ENCODE data around the gene MAP10. TPM values are rescaled to one million over a fixed set of nuclear protein-coding genes. Genes with fewer than 3 reads are reported as not detected.

Gene MAP10
- total RNA-seq, 5 donors from 2014 or later (not counting 1 experiment from before 2014, with no cell fraction given): 1.4 to 2.7 (median 1.5) TPM

DNA sequence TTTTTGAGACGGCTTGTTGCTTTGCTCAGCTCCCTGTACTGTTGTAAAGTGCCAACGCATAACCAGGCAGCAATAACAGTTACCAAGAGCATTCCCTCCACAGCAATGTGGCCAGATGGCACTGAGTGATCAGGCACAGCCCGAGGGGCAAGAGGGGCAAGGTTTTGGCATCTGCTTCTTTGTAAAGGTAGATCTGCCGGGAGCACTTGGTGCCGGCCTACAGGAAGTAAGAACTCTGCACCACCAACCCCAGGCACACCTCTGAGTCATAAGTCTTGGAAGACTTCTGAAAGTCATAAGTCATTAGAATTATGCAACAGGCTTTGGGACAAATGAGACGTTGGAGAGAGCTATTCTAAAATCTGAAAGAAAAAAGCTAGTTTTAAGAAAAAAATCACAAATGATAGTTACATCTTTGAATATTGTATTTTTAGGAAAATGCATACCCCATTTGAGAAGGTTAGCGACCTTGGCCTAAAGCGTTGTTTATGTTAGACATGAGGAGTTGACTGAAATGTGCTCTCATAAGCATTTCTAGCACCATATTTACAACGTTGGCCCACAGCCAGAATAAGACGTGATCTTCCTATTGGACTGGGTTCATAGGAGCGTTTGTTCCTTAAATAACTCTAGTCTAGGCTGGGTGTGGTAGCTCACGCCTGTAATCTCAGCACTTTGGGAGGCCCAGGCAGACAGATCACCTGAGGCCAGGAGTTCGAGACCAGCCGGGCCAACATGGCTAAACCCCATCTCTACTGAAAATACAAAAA, 37.7 kb upstream of the MAP10 start:
- Mint-ChIP-seq H3K9me3 (peaks cover 0 to 10% (median 8%) of the 10 kb centered on the region in 3 donors), H3K4me1 (no peaks in the 10 kb centered on the region), H3K36me3 (peaks cover 6% of the 10 kb centered on the region), H3K4me3 (no peak overlapping the region), H3K27me3 (peaks cover 11 to 14% of the 10 kb centered on the region in 2 donors), H3K27ac (no peak overlapping the region)
- Histone ChIP-seq H3K4me1 (ENCODE audit: control insufficient read depth in 1 of 2, extremely low read depth in 1 of 2, insufficient read depth in 2 of 2, low read length in 2 of 2) (no peaks in the 10 kb centered on the region), H3K9me3 (no peaks in the 10 kb centered on the region), H3K27ac (ENCODE audit: low read length) (no peak overlapping the region), H3K4me3 (ENCODE audit: control insufficient read depth in 1 of 2, extremely low read depth in 1 of 2, low read length in 1 of 2) (no peak overlapping the region), H3K36me3 (ENCODE audit: control insufficient read depth in 2 of 2, extremely low read depth in 1 of 2, insufficient read depth in 1 of 2, low read length in 1 of 2) (no peaks in the 10 kb centered on the region), H3K27me3 (replicated peaks in 1 of 2; ENCODE audit: control insufficient read depth in 2 of 2, extremely low read depth in 1 of 2, insufficient read depth in 2 of 2, low read length in 1 of 2) (peaks cover 0 to 2% of the 10 kb centered on the region in 2 experiments)
- ATAC-seq (replicated peaks in 1 of 4) (no peak), DNase-seq (peak in 1 of 35 experiments; percentile 3)
- WGBS (ENCODE audit: insufficient coverage): 93% methylated on average over 3 of the region's 14 CpGs
- ChIA-PET CTCF (interaction anchor here in 1 of 2 donors (0.5 kb wide), 1 partner anchor 15 kb away, joined by 3 read pairs; no protein-coding TSS in a partner anchor), POLR2A (no interaction called here)

DNA sequence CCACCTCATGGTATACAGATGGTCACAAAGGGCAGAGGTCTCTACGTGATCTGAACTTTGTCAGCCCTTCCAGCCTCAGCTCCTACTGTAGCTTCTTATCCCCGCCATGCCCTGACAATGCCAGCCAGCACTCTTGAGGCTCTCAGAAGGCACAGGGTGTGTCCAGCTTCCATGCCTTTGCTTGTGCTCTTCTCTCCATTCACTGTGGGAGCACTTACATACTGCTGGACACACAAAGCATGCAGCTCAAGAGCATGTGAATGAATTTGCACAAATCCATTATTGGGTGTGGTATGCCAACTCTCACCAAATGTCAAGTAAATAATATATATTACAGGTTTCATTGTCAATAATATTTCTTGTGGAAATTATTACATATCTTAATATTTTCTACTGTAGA, 36.4 kb upstream of the MAP10 start:
- 51% methylated on average over 2 of the region's 2 CpGs for WGBS (ENCODE audit: insufficient coverage)
- H3K9me3 Mint-ChIP-seq: peaks cover 0 to 3% (median 0%) of the 10 kb centered on the region in 3 donors
- ChIA-PET CTCF (no interaction called here), POLR2A (no interaction called here)
- Histone ChIP-seq H3K36me3 (ENCODE audit: control insufficient read depth in 2 of 2, extremely low read depth in 1 of 2, insufficient read depth in 1 of 2, low read length in 1 of 2) (no peaks in the 10 kb centered on the region), H3K4me1 (ENCODE audit: control insufficient read depth in 1 of 2, extremely low read depth in 1 of 2, insufficient read depth in 2 of 2, low read length in 2 of 2) (no peaks in the 10 kb centered on the region), H3K27ac (ENCODE audit: low read length) (no peak overlapping the region), H3K27me3 (replicated peaks in 1 of 2; ENCODE audit: control insufficient read depth in 2 of 2, extremely low read depth in 1 of 2, insufficient read depth in 2 of 2, low read length in 1 of 2) (peaks cover 0 to 8% of the 10 kb centered on the region in 2 experiments), H3K9me3 (no peaks in the 10 kb centered on the region), H3K4me3 (ENCODE audit: control insufficient read depth in 1 of 2, extremely low read depth in 1 of 2, low read length in 1 of 2) (no peak overlapping the region)
- no peak overlapping the region for H3K4me3 Mint-ChIP-seq
- ATAC-seq (replicated peaks in 1 of 4) (no peak), DNase-seq (no peak)
- H3K4me1 Mint-ChIP-seq: no peaks in the 10 kb centered on the region
- no peaks in the 10 kb centered on the region for H3K36me3 Mint-ChIP-seq
- H3K27ac Mint-ChIP-seq: no peak overlapping the region
- peaks cover 7 to 15% of the 10 kb centered on the region in 2 donors for H3K27me3 Mint-ChIP-seq

DNA sequence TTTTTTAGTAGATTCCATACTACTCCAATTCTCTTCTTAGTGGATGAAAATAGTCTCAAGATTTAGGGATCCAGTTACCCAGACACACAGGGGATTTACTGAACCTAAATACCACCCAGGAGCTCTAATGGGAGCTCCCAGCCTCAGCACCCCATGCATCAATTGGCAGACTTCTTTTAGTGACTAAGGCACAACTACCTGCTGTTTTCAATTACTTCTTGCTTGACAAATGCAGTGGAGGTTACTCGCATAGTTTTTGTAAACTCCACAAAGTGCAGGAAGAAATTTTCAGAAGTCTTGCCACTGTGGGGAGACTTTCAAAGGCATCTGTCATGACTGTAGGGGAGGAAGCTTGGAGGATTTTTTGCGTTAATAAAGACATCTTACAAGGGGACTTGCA, 35.5 kb upstream of the MAP10 start:
- Histone ChIP-seq H3K36me3 (ENCODE audit: control insufficient read depth in 2 of 2, extremely low read depth in 1 of 2, insufficient read depth in 1 of 2, low read length in 1 of 2) (no peaks in the 10 kb centered on the region), H3K27me3 (replicated peaks in 1 of 2; ENCODE audit: control insufficient read depth in 2 of 2, extremely low read depth in 1 of 2, insufficient read depth in 2 of 2, low read length in 1 of 2) (peaks cover 0 to 8% of the 10 kb centered on the region in 2 experiments), H3K4me1 (ENCODE audit: control insufficient read depth in 1 of 2, extremely low read depth in 1 of 2, insufficient read depth in 2 of 2, low read length in 2 of 2) (no peaks in the 10 kb centered on the region), H3K27ac (ENCODE audit: low read length) (no peak overlapping the region), H3K9me3 (no peaks in the 10 kb centered on the region), H3K4me3 (ENCODE audit: control insufficient read depth in 1 of 2, extremely low read depth in 1 of 2, low read length in 1 of 2) (no peak overlapping the region)
- Mint-ChIP-seq H3K4me1 (no peaks in the 10 kb centered on the region), H3K27ac (no peak overlapping the region), H3K4me3 (no peak overlapping the region), H3K27me3 (peaks cover 4 to 12% of the 10 kb centered on the region in 2 donors), H3K9me3 (no peaks in the 10 kb centered on the region), H3K36me3 (no peaks in the 10 kb centered on the region)
- DNase-seq (no peak), ATAC-seq (replicated peaks in 1 of 4) (no peak)
- 100% methylated on average over 1 of the region's 2 CpGs for WGBS (ENCODE audit: insufficient coverage)
- POLR2A ChIA-PET: no interaction called here
- CTCF ChIA-PET: no interaction called here

DNA sequence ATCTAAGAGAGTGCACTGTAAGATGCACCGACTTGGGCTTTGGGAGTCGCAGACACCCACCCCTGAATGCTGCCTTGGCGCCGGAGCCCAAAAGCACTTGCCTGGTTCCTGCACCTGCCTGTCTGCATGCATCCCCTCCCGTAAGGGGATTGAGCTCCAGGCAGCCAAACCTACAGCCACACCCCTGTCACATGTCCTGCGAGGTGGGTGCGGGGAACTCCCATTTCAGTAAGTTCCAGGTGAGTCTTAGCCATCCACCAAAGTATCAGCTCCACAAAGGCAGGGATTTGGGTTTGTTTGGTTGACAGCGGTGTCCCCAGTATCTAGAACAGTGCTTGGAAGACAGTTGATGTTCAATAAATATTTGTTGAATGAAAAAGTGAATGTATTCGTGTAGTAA, 31.5 kb upstream of the MAP10 start:
- no peak overlapping the region for H3K4me3 Mint-ChIP-seq
- WGBS (ENCODE audit: insufficient coverage): 94% methylated on average over 5 of the region's 9 CpGs
- peaks cover 5 to 10% of the 10 kb centered on the region in 2 donors for H3K27me3 Mint-ChIP-seq
- H3K4me1 ChIP-seq (ENCODE audit: control insufficient read depth in 1 of 2, extremely low read depth in 1 of 2, insufficient read depth in 2 of 2, low read length in 2 of 2): no peaks in the 10 kb centered on the region
- no peaks in the 10 kb centered on the region for H3K4me1 Mint-ChIP-seq
- H3K27me3 ChIP-seq (replicated peaks in 1 of 2; ENCODE audit: control insufficient read depth in 2 of 2, extremely low read depth in 1 of 2, insufficient read depth in 2 of 2, low read length in 1 of 2): peaks cover 0 to 5% of the 10 kb centered on the region in 2 experiments
- H3K27ac ChIP-seq (ENCODE audit: low read length): no peak overlapping the region
- no peak overlapping the region for H3K27ac Mint-ChIP-seq
- DNase-seq: no peak
- no peaks in the 10 kb centered on the region for H3K36me3 Mint-ChIP-seq
- CTCF ChIA-PET: no interaction called here
- no peaks in the 10 kb centered on the region for H3K9me3 ChIP-seq
- H3K4me3 ChIP-seq (ENCODE audit: control insufficient read depth in 1 of 2, extremely low read depth in 1 of 2, low read length in 1 of 2): no peak overlapping the region
- no peak for ATAC-seq (replicated peaks in 1 of 4)
- POLR2A ChIA-PET: no interaction called here
- H3K9me3 Mint-ChIP-seq: no peaks in the 10 kb centered on the region
- H3K36me3 ChIP-seq (ENCODE audit: control insufficient read depth in 2 of 2, extremely low read depth in 1 of 2, insufficient read depth in 1 of 2, low read length in 1 of 2): no peaks in the 10 kb centered on the region

DNA sequence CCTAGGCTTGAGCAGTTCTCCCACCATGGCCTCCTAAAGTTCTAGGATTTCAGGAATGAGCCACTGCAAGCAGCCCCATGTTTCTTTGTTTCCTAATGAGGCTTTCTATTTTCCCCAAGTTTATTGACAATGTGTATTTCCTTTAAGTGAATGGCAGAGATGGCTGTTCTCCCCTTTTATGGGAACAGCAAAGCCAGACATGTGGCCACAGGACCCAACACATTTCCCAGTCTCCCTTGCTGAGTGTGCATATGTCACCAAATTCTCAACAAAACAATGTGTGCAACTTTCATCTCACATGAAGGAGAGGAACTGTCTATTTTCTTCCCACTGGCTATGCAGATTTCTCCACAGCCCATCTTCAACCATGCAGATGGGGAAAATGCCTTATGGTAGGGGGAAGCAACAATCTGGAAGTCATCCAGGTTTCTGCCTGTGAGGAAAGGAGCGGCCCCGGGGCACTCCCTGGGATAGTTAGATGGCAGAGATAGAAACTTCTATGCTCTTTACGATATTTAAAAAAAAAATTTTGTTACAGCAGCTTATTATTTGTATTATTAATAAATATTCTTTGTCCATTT, 28.6 kb upstream of the MAP10 start:
- H3K27ac Mint-ChIP-seq: no peak overlapping the region
- no peak overlapping the region for H3K4me3 Mint-ChIP-seq
- POLR2A ChIA-PET: no interaction called here
- peaks cover 0 to 5% of the 10 kb centered on the region in 2 experiments for H3K27me3 ChIP-seq (replicated peaks in 1 of 2; ENCODE audit: control insufficient read depth in 2 of 2, extremely low read depth in 1 of 2, insufficient read depth in 2 of 2, low read length in 1 of 2)
- CTCF ChIA-PET: no interaction called here
- H3K27ac ChIP-seq (ENCODE audit: low read length): no peak overlapping the region
- H3K36me3 ChIP-seq (ENCODE audit: control insufficient read depth in 2 of 2, extremely low read depth in 1 of 2, insufficient read depth in 1 of 2, low read length in 1 of 2): no peaks in the 10 kb centered on the region
- WGBS (ENCODE audit: insufficient coverage): no CpG with 5 or more reads among the region's 3 CpGs
- ATAC-seq (replicated peaks in 1 of 4) (no peak), DNase-seq (no peak)
- no peaks in the 10 kb centered on the region for H3K4me1 ChIP-seq (ENCODE audit: control insufficient read depth in 1 of 2, extremely low read depth in 1 of 2, insufficient read depth in 2 of 2, low read length in 2 of 2)
- H3K27me3 Mint-ChIP-seq: peaks cover 5 to 10% of the 10 kb centered on the region in 2 donors
- no peaks in the 10 kb centered on the region for H3K9me3 ChIP-seq
- no peaks in the 10 kb centered on the region for H3K9me3 Mint-ChIP-seq
- no peak overlapping the region for H3K4me3 ChIP-seq (ENCODE audit: control insufficient read depth in 1 of 2, extremely low read depth in 1 of 2, low read length in 1 of 2)
- no peaks in the 10 kb centered on the region for H3K4me1 Mint-ChIP-seq
- H3K36me3 Mint-ChIP-seq: no peaks in the 10 kb centered on the region

DNA sequence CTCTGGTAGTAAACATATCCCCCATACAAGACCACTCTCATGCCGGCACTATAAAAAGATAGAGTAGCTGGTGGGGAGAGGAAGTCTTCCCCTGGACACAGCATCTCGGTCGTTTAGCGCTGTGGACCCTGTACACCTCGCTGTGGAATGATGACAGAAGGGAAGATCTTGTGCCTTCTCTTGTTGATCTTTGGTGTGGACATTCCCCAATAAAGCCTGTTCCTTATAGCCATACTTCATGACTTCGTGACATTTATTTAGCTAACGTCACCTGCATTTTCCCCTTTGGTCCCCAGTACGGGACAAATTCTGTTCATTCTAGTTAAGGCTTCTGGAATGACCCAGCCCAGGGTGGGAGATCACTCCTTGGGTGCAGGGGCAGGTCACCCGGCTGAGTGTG, 24.9 kb upstream of the MAP10 start:
- ATAC-seq (replicated peaks in 1 of 4) (no peak), DNase-seq (no peak)
- ChIA-PET CTCF (interaction anchor here in 1 of 2 donors (0.5 kb wide), 1 partner anchor 1966 kb away, joined by 10 read pairs; no protein-coding TSS in a partner anchor), POLR2A (no interaction called here)
- H3K9me3 Mint-ChIP-seq: no peaks in the 10 kb centered on the region
- H3K36me3 Mint-ChIP-seq: no peaks in the 10 kb centered on the region
- Histone ChIP-seq H3K27ac (ENCODE audit: low read length) (no peak overlapping the region), H3K36me3 (ENCODE audit: control insufficient read depth in 2 of 2, extremely low read depth in 1 of 2, insufficient read depth in 1 of 2, low read length in 1 of 2) (no peaks in the 10 kb centered on the region), H3K9me3 (no peaks in the 10 kb centered on the region), H3K4me1 (ENCODE audit: control insufficient read depth in 1 of 2, extremely low read depth in 1 of 2, insufficient read depth in 2 of 2, low read length in 2 of 2) (no peaks in the 10 kb centered on the region), H3K4me3 (ENCODE audit: control insufficient read depth in 1 of 2, extremely low read depth in 1 of 2, low read length in 1 of 2) (no peak overlapping the region), H3K27me3 (replicated peaks in 1 of 2; ENCODE audit: control insufficient read depth in 2 of 2, extremely low read depth in 1 of 2, insufficient read depth in 2 of 2, low read length in 1 of 2) (no peaks in the 10 kb centered on the region)
- H3K4me1 Mint-ChIP-seq: no peaks in the 10 kb centered on the region
- 93% methylated on average over 5 of the region's 9 CpGs for WGBS (ENCODE audit: insufficient coverage)
- no peak overlapping the region for H3K4me3 Mint-ChIP-seq
- peaks cover 0 to 6% of the 10 kb centered on the region in 2 donors for H3K27me3 Mint-ChIP-seq
- H3K27ac Mint-ChIP-seq: no peak overlapping the region

Measured in T-cell (primary cell).